Adrenal gland (tissue), 5 donors: ENCODE measurements around the gene PLA2G4B.

Experiments used
- CTCF ChIP-seq, 6 experiments: fragments of 450-650 bp in 4 of 6; fragments of 200-600 bp in 2 of 6; sonication (generic) in 1 of 6; IDR thresholded peaks; 1 replicate in 5 of 6; 2 replicates in 1 of 6; pipeline versions ENCODE4 v1.5.1 to v1.8.0; 2016 to 2021; ENCODE audit warnings: antibody characterized with exemption in 6 of 6, mild to moderate bottlenecking in 2 of 6, moderate library complexity in 1 of 6
- POLR2A ChIP-seq, 2 donors: fragments of 450-650 bp; IDR thresholded peaks; one replicate each; pipeline ENCODE4 v1.6.1; 2017; ENCODE audit warnings: antibody characterized with exemption in 2 of 2, mild to moderate bottlenecking in 2 of 2, moderate library complexity in 1 of 2
- donor health status: DM: no; HTN: no; CAD: no.

- no peak for TF ChIP-seq CTCF (IDR thresholded peaks at IDR 0.05)
- TF ChIP-seq POLR2A (IDR thresholded peaks at IDR 0.05): no peak
Observed at GRCh38 chr15:41804916-41805666, 33.6 kb upstream of the PLA2G4B start.
